ENCODE measurements around the gene SMPD3.

- TF ChIP-seq CTCF (IDR thresholded peaks at IDR 0.05) (no peak), POLR2A (IDR thresholded peaks at IDR 0.05) (no peak), POLR2AphosphoS5 (IDR thresholded peaks at IDR 0.05) (no peak), EP300 (IDR thresholded peaks at IDR 0.05; ENCODE audit: low read depth) (no peak)
These were observed 115.7 kb downstream of the SMPD3 start for GRCh38 chr16:68332411-68333121.
